NCI-H2081 treated with DMSO at 0.1 percent for 48 hours (cell line): ENCODE results near the gene SPRR2G.
A peak's percentile ranks its signal among the peaks of the same experiment; 100 is the strongest.
"Not testable (repeated sequence)": the region's sequence is repeated elsewhere in the genome, so short reads cannot be mapped to it uniquely, and the experiment has no call there.

Source experiments
- DNase-seq: peaks from one replicate; lab custom pipeline; 2025; lab: John Stamatoyannopoulos, UW

The SPRR2G gene

GRCh38 chr1:153150846-153151245 is at the start of gene SPRR2G:
Gene SPRR2G, minus strand, starts transcription at chr1:153150890. Its CDS starts 780 bp downstream, at chr1:153150110.
- DNase-seq = no peak

DNA sequence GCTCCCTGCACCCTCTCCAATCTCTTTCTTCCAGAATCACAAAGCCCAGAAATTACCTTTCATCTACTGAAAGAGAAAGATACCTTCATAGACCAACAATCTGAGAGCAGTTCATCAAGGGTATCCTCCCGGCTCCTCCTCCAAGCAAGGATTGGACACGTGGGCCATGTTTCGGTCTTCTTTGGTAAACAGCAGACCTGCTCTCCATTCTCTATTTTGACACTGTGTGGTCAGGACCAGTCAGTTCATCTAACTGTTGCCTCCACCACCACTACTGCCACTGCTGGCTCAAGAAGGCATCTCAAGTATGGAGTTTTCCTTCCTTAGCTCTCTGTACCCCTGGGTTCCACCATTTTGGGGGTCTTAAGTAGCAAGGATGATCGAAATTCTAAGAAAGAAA is 44.5 kb upstream of the SPRR2G start:
- no peak for DNase-seq

DNA sequence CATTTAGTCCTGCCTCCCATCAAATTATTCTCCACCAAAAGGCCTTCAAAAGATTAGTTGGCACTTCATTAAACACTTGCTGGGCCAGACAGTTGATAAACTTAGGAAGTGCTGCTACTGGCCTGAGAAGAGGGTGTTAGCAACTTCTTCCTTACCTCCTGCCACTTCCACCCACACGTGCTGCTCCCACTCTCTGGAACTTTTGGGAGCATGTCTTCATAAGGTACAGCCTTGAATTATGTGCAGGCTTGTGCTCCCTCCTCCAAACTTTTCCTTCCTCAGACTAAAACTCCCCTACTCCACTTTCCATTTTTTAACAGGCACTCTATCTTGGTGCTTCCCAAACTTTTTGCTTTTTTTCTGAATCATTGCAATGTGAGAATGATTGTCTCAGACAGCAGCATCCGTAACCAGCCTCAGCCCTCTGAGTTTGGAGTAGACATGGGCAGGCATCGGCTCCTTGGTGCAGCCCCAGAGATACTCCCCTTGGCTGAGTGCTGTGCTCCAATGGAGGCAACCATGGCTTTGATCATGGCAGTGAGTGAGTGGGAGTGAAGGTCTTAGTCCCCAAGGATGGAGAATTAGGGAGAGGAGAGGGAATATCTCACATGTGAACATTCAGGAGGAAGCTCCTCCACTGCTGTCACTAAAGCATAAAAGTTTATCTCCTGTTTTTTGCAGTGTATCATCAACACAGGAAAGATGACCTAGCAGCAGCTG is 43.8 kb upstream of the SPRR2G start:
- DNase-seq = no peak

GRCh38 chr1:153192697-153193096 is 42.0 kb upstream of the SPRR2G start:
- peak; percentile 30 for DNase-seq

GRCh38 chr1:153190373-153190772 is 39.7 kb upstream of the SPRR2G start:
- DNase-seq = no peak

GRCh38 chr1:153188301-153188700 is 37.6 kb upstream of the SPRR2G start:
- DNase-seq = not testable (repeated sequence)

GRCh38 chr1:153180556-153180955 is 29.9 kb upstream of the SPRR2G start:
- no peak for DNase-seq

DNA sequence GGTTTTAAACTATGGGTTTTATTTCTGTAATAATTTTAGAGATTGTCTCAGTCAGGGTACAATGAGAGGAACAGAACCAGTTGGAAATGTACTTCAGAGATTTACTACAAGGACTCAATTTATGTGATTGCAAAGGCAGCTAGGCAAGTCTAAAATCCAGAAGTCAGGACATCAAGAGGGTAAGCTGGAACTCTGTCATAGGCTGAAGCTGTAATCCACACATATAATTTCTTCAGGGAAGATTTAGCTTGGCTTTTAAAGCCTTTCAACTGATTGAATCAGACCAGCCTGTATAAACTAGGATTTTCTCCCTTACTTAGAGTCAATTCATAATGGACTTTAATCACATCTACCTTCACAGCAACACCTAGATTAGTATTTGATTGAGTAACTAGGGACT is 28.2 kb upstream of the SPRR2G start:
- no peak for DNase-seq

- DNase-seq = no peak
Measured at GRCh38 chr1:153174624-153175023, 23.9 kb upstream of the SPRR2G start.

GRCh38 chr1:153168686-153169085 is 18.0 kb upstream of the SPRR2G start:
- no peak for DNase-seq

GRCh38 chr1:153155541-153155940 is 4.9 kb upstream of the SPRR2G start:
- no peak for DNase-seq

- no peak for DNase-seq
Measured at GRCh38 chr1:153152481-153152880, 1.8 kb upstream of the SPRR2G start.

DNA sequence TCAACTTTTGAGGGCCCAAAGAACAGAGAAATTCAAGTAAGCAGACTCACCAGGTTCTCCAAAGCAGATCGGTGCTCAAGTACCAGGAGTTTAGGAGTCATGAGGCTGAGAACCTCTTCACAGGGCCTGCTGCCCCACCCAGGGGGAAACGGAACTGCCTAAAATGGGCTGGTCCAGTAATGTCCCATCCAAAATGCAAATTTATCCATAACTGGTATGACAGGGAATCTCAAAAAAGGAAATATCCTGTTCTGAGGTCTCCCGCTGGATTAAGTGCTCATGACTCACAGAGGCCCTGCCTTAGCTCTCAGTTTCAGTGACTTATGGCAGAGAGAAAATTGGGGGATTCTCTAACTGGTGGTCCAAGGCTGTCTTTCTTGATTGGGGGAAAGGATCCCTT is 9.3 kb downstream of the SPRR2G start:
- no peak for DNase-seq

DNA sequence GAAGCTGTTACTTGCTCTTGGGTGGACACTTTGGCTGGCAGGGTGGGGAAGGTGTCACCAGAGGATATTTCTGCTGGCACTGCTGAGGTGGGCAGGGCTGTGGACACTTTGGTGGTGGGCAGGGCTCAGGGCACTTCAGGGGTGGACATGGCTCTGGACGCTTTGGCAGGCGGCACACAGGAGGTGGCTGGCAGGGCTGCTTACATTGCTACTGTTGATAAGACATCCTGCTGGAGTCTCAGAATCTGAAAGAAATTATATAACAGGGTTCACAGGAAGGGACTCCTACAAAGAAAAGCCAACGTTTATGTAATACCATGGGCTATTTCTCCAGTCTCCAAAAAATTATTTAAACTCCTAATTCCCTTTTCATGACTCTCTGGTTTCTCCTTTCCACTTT is 10.2 kb downstream of the SPRR2G start:
- DNase-seq = no peak

- DNase-seq = no peak
Measured at GRCh38 chr1:153133743-153134142, 16.9 kb downstream of the SPRR2G start.

DNA sequence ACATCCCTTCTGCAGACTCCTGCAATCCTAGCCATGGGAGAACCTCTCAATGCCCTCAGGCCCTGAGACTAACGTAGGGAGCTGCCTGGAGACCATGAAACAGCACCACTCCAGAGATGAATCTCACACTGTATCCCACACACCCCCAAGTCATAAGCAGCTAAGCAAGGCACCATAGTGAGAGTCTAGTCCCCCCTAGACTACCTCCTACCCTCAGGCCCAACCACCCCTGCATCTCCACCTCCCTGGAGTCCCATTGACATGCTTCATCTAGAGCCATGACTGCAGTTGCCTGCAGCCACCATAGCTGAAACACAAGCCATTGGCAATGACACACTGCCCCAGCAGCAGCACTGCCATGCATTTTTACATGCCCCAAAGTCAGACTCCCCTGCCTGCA is 17.4 kb downstream of the SPRR2G start:
- no peak for DNase-seq

DNA sequence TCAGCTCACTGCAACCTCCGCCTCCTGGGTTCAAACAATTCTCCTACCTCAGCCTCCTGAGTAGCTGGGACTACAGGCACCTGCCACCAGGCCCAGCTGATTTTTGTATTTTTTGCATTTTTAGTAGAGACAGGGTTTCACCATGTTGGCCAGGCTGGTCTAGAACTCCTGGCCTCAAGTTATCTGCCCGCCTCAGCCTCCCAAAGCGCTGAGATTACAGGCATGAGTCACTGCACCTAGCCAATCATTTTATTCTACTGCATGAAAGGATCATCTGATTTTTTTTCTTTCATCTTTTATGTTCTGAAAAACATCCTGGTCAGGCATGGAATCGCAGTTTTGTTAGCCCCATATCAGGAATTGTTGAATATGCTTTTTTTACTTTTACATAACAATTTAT is 22.0 kb downstream of the SPRR2G start:
- DNase-seq = not testable (repeated sequence)

DNA sequence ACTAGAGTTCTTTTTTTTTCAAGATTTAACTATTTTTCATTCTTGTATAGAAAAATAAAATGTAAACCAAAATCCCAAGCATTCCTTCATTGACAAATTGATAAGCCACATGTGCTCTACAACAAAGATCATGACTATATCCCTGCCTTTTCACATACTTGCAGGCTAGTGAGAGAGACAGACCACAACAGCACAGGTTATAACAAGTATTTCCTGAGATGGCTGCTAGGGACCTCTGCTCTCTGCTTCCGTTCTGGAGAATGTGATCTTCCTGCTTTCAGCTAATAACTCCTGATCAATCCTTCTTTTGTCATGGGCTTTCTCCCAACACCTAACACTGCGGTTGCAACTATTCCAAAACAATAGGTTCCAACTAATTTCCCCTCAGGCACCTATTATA is 23.4 kb downstream of the SPRR2G start:
- DNase-seq = no peak

DNA sequence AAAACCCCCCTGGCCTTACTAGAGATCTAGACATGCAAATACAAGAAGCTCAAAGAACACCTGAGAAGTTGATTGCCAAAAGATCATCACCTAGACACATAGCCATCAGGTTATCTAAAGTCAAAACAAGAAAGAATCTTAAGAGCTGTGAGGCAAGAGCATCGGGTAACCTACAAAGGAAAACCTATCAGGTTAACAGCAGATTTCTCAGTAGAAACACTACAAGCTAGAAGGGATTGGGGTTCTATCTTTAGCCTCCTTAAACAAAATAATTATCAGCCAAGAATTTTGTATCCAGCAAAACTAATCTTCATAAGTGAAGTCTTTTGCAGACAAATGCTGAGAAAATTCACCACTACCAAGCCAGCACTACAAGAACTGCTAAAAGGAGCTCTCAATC is 25.2 kb downstream of the SPRR2G start:
- no peak for DNase-seq

DNA sequence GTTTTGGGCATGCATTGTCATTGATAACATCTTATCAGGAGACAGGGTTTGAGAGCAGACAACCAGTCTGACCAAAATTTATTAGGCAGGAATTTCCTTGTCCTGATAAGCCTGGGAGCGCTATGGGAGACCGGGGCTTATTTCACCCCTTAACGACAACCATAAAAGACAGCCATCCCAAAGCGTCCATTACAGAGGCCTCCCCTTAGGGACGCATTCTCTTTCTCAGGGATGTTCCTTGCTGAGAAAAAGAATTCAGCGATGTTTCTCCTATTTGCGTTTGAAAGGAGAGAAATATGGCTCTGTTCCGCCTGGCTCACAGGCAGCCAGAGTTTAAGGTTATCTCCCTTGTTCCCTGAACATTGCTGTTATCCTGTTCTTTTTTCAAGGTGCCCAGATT is 26.9 kb downstream of the SPRR2G start:
- not testable (repeated sequence) for DNase-seq

DNA sequence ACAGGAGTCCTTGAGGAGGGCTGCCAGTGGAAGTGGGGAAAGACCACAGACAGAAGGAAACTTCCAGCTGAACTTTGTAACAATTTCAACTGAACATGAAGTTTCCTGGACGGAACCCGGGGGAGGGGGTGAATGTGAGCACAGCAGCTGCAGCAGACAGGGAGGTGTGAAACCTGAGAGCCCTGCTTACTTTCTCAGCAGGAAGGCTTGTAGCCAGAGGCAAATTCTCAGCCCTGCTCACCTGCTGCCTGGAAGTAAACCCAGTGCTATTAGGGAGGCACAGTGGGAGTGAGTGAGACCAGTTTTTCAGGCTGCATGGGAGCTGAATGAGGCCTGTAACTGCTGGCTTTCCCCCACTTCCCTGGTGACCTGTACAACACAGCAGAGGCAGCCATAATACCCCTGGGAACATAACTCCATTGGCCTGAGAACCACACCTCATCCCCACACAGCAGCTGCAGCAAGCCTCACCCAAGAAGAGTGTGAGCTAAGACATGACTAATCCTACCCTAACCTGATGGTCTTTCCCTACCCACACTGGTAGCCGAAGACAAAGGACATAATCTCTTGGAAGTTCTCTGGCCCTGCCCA is 27.8 kb downstream of the SPRR2G start:
- DNase-seq = peak; percentile 96

- DNase-seq = no peak
Measured at GRCh38 chr1:153120945-153121344, 29.7 kb downstream of the SPRR2G start.

- no peak for DNase-seq
Measured at GRCh38 chr1:153119491-153119971, 31.2 kb downstream of the SPRR2G start.

- DNase-seq = not testable (repeated sequence)
Measured at GRCh38 chr1:153115264-153115663, 35.4 kb downstream of the SPRR2G start.
